ENCODE data around the gene C19orf12.

C19orf12 gene

DNA sequence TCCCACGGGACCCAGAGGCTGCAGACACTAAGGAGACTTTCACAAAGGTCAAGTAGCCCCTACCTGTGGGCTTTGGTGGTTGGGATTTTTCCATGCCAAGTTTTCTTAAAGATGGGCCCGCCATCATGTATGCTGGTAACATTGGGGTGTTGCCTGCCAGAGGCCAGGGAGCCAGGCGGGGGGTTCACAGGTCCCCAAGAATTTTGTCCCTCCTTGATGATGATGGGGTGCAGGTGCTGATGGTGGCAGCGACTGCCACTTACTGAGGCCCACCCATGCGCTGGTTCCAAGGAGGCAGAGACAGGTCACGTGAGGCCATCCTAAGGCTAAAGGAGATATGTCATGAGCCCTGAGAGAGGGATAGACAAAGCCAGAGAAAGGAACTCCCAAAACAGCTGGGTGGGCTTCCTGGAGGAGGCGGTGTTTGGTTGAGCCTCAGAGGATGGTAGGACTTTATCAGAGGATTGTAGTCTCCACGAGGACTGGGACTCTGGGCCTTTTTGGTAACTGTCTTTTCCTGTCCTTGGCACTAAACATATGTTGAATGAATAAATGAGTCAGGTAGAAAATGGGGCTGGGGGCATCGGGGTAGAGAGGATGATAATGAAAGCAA, 35.4 kb downstream of the C19orf12 start:
- H3K4me2 ChIP-seq (ENCODE audit: low read length): no peak overlapping the region

DNA sequence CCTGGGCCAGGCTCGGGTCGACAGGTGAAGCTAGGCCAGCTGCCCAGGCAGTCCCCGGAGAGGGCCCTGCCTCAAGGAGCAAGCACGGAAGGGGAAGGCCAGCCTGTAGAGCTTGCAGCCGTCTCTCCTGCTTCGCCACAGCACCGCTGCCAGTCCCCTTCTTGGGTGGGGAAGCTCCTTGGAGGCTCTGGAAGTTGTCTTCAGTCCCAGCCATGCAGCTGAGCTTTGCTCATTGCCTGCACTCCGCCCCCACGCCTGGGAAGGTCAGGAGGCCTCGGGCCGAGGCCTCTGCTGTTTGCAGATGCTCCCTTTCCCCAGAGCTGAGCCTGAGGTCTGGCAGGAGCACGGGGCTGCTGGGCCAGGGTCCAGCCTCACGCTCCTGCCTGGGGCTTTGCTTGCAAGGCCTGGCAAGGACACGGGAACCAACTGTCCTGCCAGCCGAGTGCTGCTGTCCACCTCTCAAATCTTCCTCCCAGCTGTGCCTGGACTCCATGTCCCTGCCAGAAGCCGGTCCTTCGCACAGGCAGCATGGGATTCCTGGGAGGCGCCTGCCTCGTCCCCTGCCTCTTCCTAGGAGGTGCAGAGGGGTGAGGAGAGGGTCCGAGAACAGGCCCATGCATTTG, 36.5 kb downstream of the C19orf12 start:
- Histone ChIP-seq H3F3A (ENCODE audit: control insufficient read depth, insufficient read depth) (no peaks in the 10 kb centered on the region), H3K4me1 (ENCODE audit: control insufficient read depth, low read length) (peaks cover 12% of the 10 kb centered on the region), H3K4me3 (ENCODE audit: low read length) (no peak overlapping the region), H3K79me2 (ENCODE audit: control insufficient read depth, low read length) (no peaks in the 10 kb centered on the region), H3K4me2 (ENCODE audit: low read length) (no peak overlapping the region), H3K27me3 (ENCODE audit: control insufficient read depth, low read length) (peaks cover 4% of the 10 kb centered on the region; the same call in 1 of the 2 replicates), H3K27ac (ENCODE audit: low read depth, low read length) (no peak overlapping the region), H3K9me2 (replicated peaks; ENCODE audit: control insufficient read depth, low read length) (no peaks in the 10 kb centered on the region), H3K9me3 (ENCODE audit: control insufficient read depth, insufficient read depth, low read length) (no peaks in the 10 kb centered on the region), H4K20me1 (ENCODE audit: control insufficient read depth, insufficient read depth, low read depth, low read length) (no peaks in the 10 kb centered on the region), H3K36me3 (ENCODE audit: control insufficient read depth, low read length) (no peaks in the 10 kb centered on the region)
- TF ChIP-seq, protein P1, sequence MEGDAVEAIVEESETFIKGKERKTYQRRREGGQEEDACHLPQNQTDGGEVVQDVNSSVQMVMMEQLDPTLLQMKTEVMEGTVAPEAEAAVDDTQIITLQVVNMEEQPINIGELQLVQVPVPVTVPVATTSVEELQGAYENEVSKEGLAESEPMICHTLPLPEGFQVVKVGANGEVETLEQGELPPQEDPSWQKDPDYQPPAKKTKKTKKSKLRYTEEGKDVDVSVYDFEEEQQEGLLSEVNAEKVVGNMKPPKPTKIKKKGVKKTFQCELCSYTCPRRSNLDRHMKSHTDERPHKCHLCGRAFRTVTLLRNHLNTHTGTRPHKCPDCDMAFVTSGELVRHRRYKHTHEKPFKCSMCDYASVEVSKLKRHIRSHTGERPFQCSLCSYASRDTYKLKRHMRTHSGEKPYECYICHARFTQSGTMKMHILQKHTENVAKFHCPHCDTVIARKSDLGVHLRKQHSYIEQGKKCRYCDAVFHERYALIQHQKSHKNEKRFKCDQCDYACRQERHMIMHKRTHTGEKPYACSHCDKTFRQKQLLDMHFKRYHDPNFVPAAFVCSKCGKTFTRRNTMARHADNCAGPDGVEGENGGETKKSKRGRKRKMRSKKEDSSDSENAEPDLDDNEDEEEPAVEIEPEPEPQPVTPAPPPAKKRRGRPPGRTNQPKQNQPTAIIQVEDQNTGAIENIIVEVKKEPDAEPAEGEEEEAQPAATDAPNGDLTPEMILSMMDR (IDR thresholded peaks at IDR 0.05; ENCODE audit: low read depth, low read length, poor library complexity, severe bottlenecking): no peak
- TF ChIP-seq EZH2phosphoT487 (IDR thresholded peaks at IDR 0.05; ENCODE audit: borderline replicate concordance, low read length): no peak

More for the DNA sequence above, 35.4 kb downstream of the C19orf12 start:
- Histone ChIP-seq H3K36me3 (ENCODE audit: control insufficient read depth, low read length) (no peaks in the 10 kb centered on the region), H3K4me3 (ENCODE audit: low read length) (no peak overlapping the region), H3K9me3 (ENCODE audit: control insufficient read depth, insufficient read depth, low read length) (no peaks in the 10 kb centered on the region), H3F3A (ENCODE audit: control insufficient read depth, insufficient read depth) (no peaks in the 10 kb centered on the region), H3K79me2 (ENCODE audit: control insufficient read depth, low read length) (no peaks in the 10 kb centered on the region), H3K27me3 (ENCODE audit: control insufficient read depth, low read length) (peaks cover 4% of the 10 kb centered on the region; the same call in 1 of the 2 replicates), H3K27ac (ENCODE audit: low read depth, low read length) (no peak overlapping the region), H3K9me2 (replicated peaks; ENCODE audit: control insufficient read depth, low read length) (no peaks in the 10 kb centered on the region), H3K4me1 (ENCODE audit: control insufficient read depth, low read length) (peaks cover 12% of the 10 kb centered on the region), H4K20me1 (ENCODE audit: control insufficient read depth, insufficient read depth, low read depth, low read length) (no peaks in the 10 kb centered on the region)
- TF ChIP-seq EZH2phosphoT487 (IDR thresholded peaks at IDR 0.05; ENCODE audit: borderline replicate concordance, low read length): no peak
- TF ChIP-seq, protein P1 (IDR thresholded peaks at IDR 0.05; ENCODE audit: low read depth, low read length, poor library complexity, severe bottlenecking): no peak

DNA sequence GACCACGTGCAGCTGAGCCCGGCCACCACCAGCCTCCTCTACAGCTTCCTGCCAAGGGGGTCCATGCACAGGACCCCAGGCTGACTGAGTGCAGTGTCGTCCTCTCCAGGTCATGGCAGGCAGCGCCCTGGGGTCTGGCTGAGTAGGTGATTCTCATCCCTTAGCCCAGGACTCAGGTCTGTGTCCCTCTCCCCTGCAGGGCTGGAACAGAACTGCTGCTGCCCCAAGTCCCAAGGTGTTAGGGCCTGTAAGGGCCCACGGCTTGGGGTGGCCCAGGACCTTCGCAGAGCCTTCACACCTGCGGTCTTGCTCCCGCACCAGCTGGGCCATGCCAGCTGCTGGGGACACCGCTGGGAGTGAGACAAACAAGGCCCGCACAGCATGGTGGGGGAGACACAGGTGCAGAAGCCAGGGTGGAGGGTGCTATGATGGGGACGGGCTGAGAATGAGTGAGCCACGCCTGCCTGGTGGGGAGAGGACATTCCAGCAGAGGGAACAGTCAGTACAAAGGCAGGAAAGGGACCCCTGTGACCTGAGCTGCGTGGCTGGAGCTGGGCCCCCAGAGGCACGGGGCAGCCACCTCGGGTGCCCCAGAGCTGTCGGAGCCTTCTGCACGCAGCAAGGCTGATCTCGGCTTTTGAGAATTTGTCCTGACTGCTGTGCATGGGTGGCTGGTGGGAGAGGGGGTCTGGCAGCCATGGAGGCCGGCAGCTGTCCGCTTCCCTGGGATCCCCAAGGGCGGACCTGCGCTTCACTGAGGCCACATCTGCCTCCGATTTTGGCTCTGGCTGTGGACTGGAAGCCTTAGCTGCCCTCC, 37.9 kb downstream of the C19orf12 start:
- H3K36me3 ChIP-seq (ENCODE audit: control insufficient read depth, low read length): no peaks in the 10 kb centered on the region
- H3K4me2 ChIP-seq (ENCODE audit: low read length): no peak overlapping the region
- no peaks in the 10 kb centered on the region for H3K9me3 ChIP-seq (ENCODE audit: control insufficient read depth, insufficient read depth, low read length)
- peaks cover 26% of the 10 kb centered on the region for H3K4me1 ChIP-seq (ENCODE audit: control insufficient read depth, low read length)
- no peaks in the 10 kb centered on the region for H3F3A ChIP-seq (ENCODE audit: control insufficient read depth, insufficient read depth)
- no peak overlapping the region for H3K27ac ChIP-seq (ENCODE audit: low read depth, low read length)
- no peak overlapping the region for H3K4me3 ChIP-seq (ENCODE audit: low read length)
- H3K9me2 ChIP-seq (replicated peaks; ENCODE audit: control insufficient read depth, low read length): no peaks in the 10 kb centered on the region
- TF ChIP-seq EZH2phosphoT487 (IDR thresholded peaks at IDR 0.05; ENCODE audit: borderline replicate concordance, low read length): no peak
- TF ChIP-seq, protein P1 (IDR thresholded peaks at IDR 0.05; ENCODE audit: low read depth, low read length, poor library complexity, severe bottlenecking): no peak
- no peaks in the 10 kb centered on the region for H4K20me1 ChIP-seq (ENCODE audit: control insufficient read depth, insufficient read depth, low read depth, low read length)
- H3K79me2 ChIP-seq (ENCODE audit: control insufficient read depth, low read length): no peaks in the 10 kb centered on the region
- H3K27me3 ChIP-seq (ENCODE audit: control insufficient read depth, low read length): no peaks in the 10 kb centered on the region

Data from DOHH2 (cell line).